NCI-H1436 treated with DMSO at 0.1 percent for 48 hours (cell line): ENCODE results near the gene PROSER3.
A peak's percentile ranks its signal among the peaks of the same experiment; 100 is the strongest.
"Not testable (repeated sequence)": the region's sequence is repeated elsewhere in the genome, so short reads cannot be mapped to it uniquely, and the experiment has no call there.

Experiments
- DNase-seq: peaks from one replicate; lab custom pipeline; 2025; lab: John Stamatoyannopoulos, UW

PROSER3 gene

GRCh38 chr19:35755131-35755549 lies 2.8 kb upstream of the PROSER3 start:
- no peak for DNase-seq

- DNase-seq, result no peak
Observed at GRCh38 chr19:35755550-35756376, 2.2 kb upstream of the PROSER3 start.

- DNase-seq, result no peak
Observed at GRCh38 chr19:35756377-35757230, 1.4 kb upstream of the PROSER3 start, which contains the start of gene HSPB6. Gene HSPB6 (minus strand): TSS chr19:35757029. CDS start chr19:35757008, 21 bp downstream.

- DNase-seq, result no peak
Observed at GRCh38 chr19:35757231-35757748, 686 bp upstream of the PROSER3 start.

GRCh38 chr19:35759697-35760096 lies 1.7 kb downstream of the PROSER3 start:
- DNase-seq, result no peak

GRCh38 chr19:35760711-35761349 lies 2.9 kb downstream of the PROSER3 start:
- no peak for DNase-seq

- no peak for DNase-seq
Observed at GRCh38 chr19:35764432-35765315, 6.7 kb downstream of the PROSER3 start.

GRCh38 chr19:35766571-35767104 lies 8.7 kb downstream of the PROSER3 start:
- DNase-seq, result no peak

GRCh38 chr19:35767288-35768081 lies 9.5 kb downstream of the PROSER3 start:
- no peak for DNase-seq

- no peak for DNase-seq
Observed at GRCh38 chr19:35768082-35768421, 10.1 kb downstream of the PROSER3 start.

- not testable (repeated sequence) for DNase-seq
Observed at GRCh38 chr19:35772362-35772761, 14.4 kb downstream of the PROSER3 start.

GRCh38 chr19:35773020-35773806 lies 15.2 kb downstream of the PROSER3 start:
- DNase-seq, result no peak

GRCh38 chr19:35774274-35775045 lies 16.5 kb downstream of the PROSER3 start:
- no peak for DNase-seq

- DNase-seq, result no peak
Observed at GRCh38 chr19:35775046-35775297, 17.0 kb downstream of the PROSER3 start.

GRCh38 chr19:35775298-35776101 lies 17.5 kb downstream of the PROSER3 start, which contains the start of gene ARHGAP33:
Gene ARHGAP33 (plus strand): TSS chr19:35775564. CDS start chr19:35775659, 95 bp downstream.
- DNase-seq, result peak; percentile 78

- DNase-seq, result no peak
Observed at GRCh38 chr19:35776102-35776788, 18.3 kb downstream of the PROSER3 start.
